ENCODE results near the gene LDB3.
"Not testable (repeated sequence)": the region's sequence is repeated elsewhere in the genome, so short reads cannot be mapped to it uniquely, and the experiment has no call there.

Gene LDB3

DNA sequence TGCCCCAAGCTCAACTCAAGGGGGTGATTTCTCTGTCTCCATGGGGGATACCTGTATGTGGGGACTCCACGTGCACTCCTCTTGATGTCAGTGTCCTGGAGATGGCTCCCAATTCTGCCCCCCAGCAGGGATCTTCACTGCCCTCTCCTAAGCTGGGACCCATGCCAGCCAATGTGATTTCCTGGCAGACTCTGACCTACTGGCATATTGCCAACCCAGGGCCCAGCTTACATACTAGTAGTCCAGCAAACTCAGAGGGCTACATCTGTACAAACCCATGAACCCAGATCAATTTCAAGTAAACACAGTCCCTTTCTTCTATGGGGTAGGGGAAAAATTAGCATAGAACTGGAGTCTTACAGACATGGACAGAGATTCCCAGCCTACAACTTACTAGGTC lies 61.9 kb downstream of the LDB3 start:
- DNase-seq (ENCODE audit: low read depth) = no peak

DNA sequence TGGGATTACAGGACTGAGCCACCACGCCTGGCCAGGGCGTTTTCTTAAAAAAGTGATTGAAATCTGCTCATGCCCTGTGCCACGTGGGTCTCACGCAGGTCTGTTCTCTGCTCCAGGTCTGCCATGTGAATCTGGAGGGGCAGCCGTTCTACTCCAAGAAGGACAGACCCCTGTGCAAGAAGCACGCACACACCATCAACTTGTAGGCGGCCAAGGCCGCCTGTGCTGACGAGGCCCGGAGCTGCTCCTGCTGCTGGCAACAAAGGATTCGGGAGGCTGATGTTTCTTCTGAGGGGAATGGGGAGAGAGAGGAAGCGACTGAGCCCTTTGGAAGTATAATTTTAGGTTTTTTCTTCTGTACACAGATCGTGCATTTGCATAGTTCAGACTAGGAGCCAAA lies 64.5 kb downstream of the LDB3 start:
- no peak for DNase-seq (ENCODE audit: low read depth)

DNA sequence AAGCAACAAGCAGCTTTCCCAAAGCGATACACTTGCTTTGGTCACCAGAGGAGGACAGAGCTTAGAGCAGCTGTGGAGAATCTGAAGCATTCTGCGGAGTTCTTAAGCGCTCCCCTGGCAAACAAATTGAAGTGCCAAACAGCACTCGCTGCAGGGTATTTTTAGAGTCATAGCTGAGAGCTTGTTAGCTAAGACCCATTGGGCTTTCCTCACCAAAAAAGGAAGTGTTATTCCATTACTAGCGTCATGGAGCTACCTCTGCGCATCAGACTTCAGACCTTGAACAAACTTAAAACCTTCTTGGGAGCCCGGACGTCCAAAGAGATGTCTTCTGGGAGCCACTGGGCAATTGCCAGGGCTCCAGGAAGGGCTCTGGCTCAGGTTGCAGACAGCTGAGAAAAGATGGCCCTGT lies 65.0 kb downstream of the LDB3 start:
- DNase-seq (ENCODE audit: low read depth) = no peak

DNA sequence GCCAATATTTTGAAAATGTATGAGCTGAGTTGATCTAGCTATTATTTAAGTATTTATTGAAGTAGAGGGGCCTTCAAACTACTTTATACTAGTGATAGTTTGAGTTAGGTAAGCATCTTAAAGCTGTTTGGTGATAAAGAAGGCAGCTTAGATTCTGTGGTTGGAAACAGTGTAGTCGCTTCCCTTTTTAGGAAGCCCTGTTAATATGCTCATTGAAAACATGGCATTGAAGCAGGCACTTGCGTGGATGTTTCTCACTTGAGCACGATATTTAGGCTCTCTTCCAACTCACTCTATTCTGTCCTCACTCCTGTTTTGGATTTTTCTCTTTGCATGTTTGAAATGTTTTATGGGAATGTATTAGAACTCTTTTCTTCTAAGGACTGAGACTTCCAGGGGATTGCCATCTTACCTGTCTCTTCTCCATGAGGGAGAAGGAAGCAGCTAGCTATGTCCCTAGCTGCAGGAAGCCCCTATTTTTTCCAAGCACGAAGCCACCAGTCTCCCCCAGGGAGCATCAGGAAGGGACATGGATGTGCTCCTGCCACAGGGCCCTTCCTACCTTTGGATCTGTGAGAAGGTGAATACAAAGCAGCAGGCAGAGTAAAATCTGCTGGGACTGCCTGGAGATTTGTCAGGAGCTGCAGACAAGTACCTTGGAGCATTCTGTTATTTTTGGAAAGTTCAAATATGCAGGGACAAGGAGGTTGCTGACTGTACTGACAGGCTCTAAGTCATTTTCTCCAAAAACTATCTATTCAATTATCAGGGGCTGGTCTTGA lies 66.1 kb downstream of the LDB3 start:
- DNase-seq (ENCODE audit: low read depth) = no peak

DNA sequence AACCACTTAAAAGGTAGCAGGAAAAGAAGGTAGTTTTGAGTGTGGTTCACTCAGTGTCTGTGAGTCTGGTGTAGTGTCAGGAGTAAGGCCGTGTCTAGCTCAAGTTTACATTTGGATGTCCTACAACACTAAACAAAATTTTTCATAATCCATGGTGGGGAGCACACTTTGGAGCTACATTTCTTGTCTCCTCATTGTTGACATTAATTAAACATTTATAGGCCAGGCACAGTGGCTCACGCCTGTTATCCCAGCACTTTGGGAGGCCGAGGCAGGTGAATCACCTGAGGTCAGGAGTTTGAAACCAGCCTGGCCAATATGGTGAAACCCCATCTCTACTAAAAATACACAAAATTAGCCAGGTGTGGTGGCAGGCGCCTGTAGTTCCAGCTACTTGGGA lies 67.0 kb downstream of the LDB3 start:
- DNase-seq (ENCODE audit: low read depth) = not testable (repeated sequence)

DNA sequence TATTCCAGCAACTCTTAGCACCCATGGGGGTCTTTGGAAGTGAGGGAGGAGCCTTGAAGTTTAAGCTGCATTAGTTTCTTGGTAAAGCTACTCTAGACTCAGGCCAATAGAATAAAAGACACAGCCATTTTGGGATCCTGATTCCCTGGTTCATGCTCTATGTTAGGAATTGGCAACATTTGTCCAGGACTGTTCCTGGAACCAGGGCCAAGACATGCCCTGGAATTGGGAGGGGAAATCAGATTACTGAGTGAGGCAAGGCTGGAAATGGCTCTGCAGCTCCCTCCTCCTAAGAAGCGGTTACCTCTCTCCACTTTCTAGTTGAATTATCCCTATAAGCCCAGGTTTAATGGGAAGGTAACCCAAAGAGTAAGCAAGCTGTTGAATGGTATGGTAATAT lies 73.9 kb downstream of the LDB3 start:
- DNase-seq (ENCODE audit: low read depth) = no peak

DNA sequence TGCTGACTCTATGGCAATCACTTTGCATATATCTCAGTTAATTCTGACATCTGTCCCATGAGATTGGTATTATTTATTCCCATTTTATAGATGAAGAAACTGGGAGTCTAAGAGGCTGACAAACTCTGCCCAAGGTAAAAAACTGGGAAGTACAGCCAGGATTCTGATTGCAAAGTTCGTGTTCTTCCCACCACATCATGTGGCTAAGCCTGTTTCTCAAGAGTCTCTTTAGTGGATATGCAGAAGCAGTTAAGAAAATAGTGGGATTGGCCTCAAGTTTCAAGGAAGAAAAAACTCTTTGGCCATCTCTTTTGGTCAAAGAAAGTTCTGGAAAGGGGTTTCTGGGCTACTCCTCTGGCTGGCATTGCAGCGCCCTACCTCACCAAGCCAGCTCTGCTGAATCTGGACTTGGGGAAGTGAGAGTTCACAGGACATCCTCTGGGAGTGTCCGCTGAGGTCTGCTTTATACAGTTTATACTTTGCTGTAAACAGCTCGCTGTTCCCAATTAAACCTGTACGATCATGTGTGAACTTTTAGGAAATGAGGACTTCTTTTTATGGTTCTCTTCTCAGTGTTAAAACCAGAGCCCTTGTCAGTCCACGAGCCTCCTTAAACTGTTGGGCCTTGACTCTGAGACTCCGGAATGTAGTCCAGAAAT lies 75.9 kb downstream of the LDB3 start:
- DNase-seq (ENCODE audit: low read depth) = no peak

DNA sequence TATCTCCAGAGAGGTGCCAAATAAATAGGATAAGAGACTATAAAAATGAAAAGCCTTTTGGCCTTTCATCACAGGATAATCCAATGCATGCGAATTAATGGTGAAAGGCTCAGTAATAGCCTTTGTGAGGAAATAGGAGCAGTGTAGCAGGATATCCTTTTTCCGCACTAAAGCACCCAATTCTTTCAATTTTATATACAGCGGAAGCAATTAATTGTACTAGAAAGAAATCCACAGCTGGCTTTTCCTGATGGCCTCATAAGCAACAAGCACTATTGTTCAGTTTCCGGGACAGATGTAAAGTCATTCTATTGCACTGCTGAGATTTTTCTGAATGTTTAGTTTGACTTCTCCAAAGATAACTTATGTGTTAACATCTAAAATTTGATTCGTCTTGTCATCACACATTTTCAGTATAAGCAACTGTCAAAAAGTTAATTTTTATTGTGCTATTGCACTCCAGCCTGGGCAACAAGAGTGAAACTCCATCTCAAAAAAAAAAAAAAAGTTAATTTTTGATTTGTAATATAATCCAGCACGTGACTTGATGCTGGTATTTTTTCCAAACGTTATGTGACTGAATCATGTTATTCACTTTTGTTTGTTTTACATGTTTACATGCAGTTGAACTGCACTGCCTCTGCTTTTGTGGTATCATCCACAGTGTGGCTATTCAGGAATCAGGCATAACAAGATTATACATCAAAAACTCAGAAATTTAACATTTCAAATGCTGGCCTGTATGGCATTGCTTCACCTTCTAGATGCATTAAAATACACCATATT lies 79.7 kb downstream of the LDB3 start:
- DNase-seq (ENCODE audit: low read depth) = no peak

DNA sequence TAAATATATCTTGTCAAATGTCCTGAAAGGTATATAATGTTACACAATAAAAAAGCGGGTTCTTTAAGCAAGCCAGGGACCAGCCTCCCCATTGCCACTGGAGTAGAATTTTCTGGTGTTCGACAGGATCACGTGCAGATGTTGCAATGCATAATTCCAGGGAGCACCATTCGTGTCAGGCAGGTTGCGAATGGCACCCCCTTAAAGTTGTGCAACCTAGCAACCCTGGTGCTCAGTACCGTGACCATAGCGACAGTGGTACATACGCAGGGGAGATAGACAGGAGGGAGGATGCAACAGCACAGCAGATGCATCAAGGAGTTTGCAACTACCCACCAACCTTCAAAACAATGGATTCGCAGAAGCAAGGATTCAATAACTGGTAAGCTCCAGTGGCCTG lies 81.5 kb downstream of the LDB3 start:
- DNase-seq (ENCODE audit: low read depth) = no peak

DNA sequence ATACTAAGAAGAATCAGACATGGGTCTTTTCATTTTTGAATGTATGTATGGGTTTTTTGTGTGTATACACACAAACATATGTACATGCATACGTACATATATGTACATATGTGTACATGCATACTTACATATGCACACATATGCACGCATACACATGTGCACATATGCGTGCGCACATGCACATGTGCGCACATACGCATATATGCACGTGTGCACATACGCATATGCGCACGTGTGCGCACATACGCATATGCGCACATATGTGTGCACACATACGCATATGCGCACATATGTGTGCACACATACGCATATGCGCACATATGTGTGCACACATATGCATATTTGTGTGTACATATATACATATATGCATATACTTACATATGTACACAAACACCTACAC lies 83.2 kb downstream of the LDB3 start:
- no peak for DNase-seq (ENCODE audit: low read depth)

DNA sequence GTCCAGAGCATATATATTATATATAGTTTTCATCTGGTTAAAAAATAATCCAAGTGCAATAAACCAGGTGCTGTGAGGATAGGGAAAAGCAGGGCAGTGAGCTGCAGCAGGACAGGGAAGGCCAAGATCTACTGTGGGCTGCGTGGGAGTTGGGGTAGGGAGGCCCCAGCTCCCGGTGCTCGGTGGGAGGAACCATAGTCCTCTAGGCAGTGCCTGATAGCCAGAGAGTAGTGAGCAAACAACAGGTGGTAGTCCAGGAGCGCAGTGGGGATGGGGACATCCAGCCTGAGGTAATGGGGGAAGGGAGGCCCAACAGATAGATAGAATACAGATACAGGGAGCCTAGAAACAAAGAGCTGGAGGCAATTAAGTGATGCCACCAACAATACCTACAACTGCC lies 84.0 kb downstream of the LDB3 start:
- DNase-seq (ENCODE audit: low read depth) = no peak

DNA sequence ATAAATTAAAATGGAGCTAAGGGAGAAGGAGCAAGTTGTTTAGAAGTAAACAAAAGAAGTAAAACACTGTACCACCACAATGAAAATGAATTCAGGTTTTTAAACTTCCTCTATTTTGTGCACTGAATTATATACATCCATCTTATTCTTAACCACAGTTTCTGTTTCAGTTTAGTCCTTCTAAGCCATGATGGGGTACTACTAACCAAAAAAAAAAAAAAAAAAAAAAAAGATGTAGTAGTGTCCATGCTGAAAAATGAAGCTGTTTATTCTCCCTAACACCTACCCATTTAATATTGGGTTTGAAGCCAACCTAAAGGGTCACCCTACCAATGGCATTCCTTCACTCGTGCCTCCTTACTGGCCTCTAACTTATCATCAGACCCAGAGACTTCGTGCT lies 84.7 kb downstream of the LDB3 start:
- DNase-seq (ENCODE audit: low read depth) = no peak

DNA sequence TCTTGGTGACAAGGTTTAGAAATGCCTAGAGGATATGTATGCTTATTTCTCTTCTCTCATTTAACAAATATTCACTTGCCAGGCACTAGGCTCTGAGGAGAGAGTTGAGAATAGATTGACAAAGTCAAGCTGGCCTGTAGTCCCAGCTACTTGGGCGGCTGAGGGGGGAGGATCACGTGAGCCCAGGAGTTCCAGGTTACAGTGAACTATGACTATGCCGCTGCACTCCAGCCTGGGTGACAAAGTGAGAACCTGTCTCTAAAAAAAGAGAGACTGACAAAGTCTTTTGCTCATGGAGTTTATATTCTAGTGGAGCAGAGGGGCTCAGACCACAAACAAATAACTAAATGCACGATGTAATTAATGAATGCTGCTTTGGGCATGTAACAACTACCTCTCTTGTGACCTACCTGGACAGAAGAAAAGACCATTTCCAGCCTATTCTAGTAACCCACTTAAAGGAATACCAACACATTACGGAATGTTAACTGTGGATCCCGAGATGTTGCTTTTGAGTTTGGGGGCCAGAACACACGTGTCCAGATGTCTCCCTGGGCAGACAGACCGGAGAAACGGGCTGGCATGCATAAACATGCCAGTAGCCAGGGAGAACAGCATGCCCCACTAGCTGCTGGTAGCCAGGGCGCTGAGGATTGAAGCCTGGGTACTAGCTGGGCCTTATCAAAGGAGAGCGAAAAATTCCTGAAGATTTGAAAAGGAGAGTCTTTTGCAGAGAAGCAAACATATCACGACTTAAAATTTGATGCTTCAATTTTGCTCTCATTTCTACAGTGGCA lies 85.5 kb downstream of the LDB3 start:
- DNase-seq (ENCODE audit: low read depth) = no peak

DNA sequence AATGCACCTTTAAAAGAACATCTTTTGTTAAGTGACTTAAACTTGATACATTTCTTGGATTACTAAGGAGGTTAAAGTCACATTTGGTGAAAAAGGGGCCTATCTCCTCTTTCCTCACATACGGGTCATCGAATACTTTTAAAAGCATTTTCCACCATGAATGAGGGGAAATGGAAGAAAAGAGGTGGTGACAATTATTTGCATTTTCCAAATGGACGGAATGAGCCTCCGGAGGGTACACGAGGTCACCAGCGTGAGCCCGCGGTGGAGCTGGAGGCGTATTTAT lies 87.1 kb downstream of the LDB3 start:
- DNase-seq (ENCODE audit: low read depth) = no peak

DNA sequence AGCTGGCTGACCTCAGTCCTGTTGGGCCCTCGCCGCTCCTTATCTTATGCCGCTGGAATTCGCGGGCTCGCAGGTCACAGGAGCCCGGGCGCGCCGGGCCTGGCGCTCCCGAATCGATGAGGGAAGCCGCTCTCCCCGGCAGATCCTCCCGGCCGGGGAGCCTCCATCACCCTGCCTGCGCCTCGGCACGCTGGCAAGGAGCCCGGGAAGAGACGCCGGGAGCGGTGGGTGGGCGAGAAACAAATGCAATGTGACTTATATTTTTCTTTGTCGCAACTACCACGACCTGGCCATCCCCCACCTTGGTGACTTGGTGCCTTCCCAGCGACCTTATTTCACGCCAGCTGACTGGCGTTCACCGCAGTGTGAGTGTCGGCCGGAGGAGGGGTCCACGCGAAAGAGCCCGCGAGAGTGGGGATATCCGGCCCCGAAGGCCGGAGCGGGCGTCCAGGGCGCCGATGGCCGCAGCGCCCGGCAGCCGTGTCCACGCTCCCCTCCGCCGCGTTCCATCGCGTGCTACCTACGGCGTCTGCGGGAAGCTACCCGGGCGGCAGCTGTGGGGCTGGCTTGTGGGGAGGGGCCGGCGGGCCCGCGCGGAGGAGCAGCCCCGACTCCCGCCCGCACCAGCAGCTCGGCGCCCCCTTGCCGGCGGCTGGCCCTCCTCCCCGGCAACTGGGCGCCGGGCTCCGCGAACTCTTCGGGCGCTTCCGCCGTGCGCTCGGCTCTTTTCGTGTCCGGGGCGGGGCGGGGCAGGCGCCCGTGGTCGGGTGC lies 87.6 kb downstream of the LDB3 start:
- peak; percentile 81 for DNase-seq (ENCODE audit: low read depth)

DNA sequence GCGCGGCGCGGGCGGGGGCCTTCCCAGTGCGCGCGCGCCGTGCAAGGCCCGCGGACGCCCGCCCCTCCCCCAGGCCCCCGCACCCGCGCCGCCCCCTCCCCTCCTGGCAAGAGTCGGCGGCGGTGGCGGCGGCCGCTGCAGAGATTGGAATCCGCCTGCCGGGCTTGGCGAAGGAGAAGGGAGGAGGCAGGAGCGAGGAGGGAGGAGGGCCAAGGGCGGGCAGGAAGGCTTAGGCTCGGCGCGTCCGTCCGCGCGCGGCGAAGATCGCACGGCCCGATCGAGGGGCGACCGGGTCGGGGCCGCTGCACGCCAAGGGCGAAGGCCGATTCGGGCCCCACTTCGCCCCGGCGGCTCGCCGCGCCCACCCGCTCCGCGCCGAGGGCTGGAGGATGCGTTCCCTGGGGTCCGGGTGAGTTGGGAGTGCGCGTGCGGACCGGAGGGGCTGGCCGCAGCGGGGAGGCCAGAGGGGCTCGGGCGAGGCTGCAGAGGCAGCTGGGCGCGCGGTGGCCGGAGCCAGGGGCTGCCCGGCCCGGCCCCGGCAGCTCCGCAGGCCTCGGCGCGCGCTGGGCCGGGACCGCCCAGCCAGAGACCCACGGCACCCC lies 88.3 kb downstream of the LDB3 start, which contains the start of gene BMPR1A:
Gene BMPR1A, plus strand, starts transcription at position 109 of the 602 bp plus-strand sequence. CDS start 119,400 bp downstream, outside the sequence.
- no peak for DNase-seq (ENCODE audit: low read depth)

DNA sequence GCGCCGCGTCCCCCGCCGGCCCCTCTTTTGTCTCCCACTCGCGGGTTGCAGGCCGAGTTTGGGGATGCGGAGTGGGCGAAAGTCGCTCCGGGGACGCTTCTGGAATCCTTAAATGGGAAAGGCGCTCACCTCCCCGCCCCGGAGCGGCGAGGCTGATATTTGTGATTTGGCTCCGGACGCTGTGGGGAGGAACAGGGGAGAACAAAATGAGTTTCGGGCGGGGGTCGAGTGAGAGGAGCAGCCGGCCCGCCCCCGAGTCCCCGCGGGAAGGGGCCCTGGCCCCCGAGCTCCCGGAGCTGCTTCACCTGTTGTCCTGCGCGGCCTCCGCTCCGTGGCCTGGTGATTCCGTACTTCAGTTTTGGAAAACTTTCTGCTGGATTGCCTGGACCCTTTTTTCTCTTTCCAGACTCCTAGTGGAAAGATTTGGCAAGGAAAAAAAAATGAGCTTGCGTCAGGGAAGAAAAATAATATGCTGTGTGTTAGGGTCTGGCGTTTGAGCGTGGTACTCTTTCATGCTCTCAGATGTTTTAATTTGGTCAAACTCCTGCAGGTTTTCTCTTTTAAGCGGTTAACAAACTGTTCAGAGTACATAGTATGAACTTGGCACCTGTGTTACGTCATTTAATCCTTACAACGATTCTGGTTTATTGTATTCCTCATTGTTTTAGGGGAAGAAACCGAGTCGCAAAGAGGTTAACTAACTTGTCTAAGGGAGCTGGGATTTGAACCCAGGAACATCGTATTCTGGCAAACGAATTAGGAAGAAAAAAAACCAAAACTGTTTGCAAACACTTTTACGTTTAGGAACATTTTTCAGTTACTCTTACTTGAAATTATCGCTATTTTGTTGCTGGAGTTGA lies 89.0 kb downstream of the LDB3 start:
- no peak for DNase-seq (ENCODE audit: low read depth)

DNA sequence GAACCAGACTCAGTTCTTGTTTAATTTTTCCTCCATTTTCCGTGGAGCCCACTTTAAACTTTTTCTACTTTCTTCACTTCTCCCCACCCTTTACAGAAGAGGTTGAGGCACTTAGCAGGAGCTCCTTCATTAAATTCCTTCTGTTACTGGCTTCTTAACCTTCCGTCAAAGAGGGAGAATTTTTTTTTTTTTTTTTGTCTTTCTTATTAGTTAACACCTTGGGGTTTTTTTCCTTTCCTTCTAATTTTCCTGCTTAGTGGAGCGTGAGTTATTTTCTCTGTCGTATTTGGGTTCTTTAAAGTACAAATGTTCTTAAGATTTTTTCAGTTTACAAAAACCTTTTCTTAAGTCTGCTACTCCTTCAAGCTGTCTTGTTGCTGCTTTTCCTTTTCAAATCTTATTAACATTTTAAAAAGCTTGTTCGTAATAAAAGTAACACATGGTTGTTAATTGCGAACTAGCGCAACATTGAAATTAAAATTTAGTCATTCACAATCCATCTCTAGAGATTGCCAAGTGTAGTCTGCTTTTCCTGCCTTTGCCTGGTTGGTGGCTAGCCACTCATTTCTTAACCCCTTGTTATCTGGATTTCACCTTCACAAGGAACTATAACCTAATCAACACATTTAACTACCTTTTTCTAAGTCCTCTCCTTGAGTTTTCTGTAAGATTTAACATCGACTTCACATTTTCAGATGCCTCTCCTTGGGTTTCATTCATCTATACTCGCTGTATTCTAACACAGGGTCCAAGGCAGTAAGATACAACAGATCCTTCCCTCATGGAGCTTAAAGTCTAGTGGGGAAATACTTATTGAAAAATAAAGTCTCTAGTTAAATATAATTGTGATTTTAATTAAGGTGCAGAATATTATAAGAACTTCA lies 90.1 kb downstream of the LDB3 start:
- DNase-seq (ENCODE audit: low read depth) = no peak

DNA sequence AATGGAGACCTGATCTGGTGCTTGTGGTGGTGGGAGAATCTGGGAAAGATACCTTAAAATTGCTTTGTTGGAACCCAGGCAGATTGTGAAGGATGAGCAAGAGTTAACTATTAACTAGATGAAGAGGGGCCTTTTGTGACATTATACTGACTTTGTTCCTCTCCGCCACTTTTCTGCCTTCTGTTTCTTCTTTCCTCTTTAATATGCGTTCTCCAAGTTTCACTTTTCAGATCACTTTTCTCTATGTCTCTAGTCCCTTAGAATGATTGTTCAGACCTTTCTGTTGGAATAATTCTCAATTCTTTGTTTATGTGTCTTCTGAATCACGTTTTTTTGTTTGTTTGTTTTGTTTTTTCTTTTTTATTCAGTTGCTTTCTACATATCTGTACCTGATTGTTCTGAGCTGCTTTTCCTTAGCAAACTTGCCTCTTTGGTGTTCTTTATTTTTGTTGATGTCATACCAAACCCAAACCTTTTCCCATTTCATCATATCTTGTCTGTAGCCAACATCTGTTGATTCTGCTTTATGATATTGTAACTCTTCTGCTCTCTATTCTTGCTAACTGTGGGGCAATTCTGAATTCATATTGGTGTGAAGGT lies 90.9 kb downstream of the LDB3 start:
- DNase-seq (ENCODE audit: low read depth) = no peak
